Stomach (tissue), 9 donors: ENCODE results near the gene SLC37A1. TPM values are rescaled to one million over a fixed set of nuclear protein-coding genes. Genes with fewer than 3 reads are reported as not detected.
A peak's percentile ranks its signal among the peaks of the same experiment; 100 is the strongest.

ENCODE experiments used
- DNase-seq, 2 donors: peaks; one replicate each; pipeline versions ENCODE4 v3.0.0 to v3.0.0-alpha.2; 2013 to 2019
- H3K27ac ChIP-seq, 5 donors: fragments of 200-600 bp in 4 of 5; sonication (generic) in 4 of 5; one replicate each; pipeline ENCODE4 v1.5.1; 2013 to 2019; ENCODE audit warnings: mild to moderate bottlenecking in 1 of 5, moderate library complexity in 1 of 5
- H3K27me3 ChIP-seq, 3 donors: fragments of 200-600 bp; sonication (generic); one replicate each; pipeline ENCODE4 v1.5.1; 2017 to 2019; ENCODE audit warnings: mixed run types in 1 of 3
- H3K36me3 ChIP-seq, 4 donors: fragments of 200-600 bp; sonication (generic); 1 replicate in 3 of 4; 2 replicates in 1 of 4; pipeline ENCODE4 v1.5.1; 2016 to 2019
- H3K4me1 ChIP-seq, 4 donors: fragments of 200-600 bp; sonication (generic); one replicate each; pipeline ENCODE4 v1.5.1; 2016 to 2019
- H3K4me3 ChIP-seq, 4 donors: fragments of 200-600 bp; sonication (generic) in 3 of 4; one replicate each; pipeline ENCODE4 v1.5.1; 2016 to 2019; ENCODE audit warnings: mild to moderate bottlenecking in 1 of 4
- H3K9me3 ChIP-seq, 4 donors: fragments of 200-600 bp; sonication (generic); one replicate each; pipeline ENCODE4 v1.5.1; 2016 to 2019
- CTCF ChIP-seq, 7 experiments: fragments of 450-650 bp in 4 of 7; fragments of 200-600 bp in 3 of 7; sonication (generic) in 3 of 7; IDR thresholded peaks; one replicate each; pipeline ENCODE4 v1.5.1; 2016 to 2019; ENCODE audit warnings: antibody characterized with exemption in 7 of 7, control low read depth in 2 of 7, mild to moderate bottlenecking in 1 of 7
- EP300 ChIP-seq: sonication (generic); formaldehyde crosslinking; IDR thresholded peaks from one replicate; pipeline ENCODE4 v1.6.1; 2017; ENCODE audit warnings: antibody characterized with exemption
- POLR2A ChIP-seq, 4 donors: fragments of 450-650 bp; IDR thresholded peaks; one replicate each; pipeline ENCODE4 v1.6.1; 2016; ENCODE audit warnings: antibody characterized with exemption in 4 of 4, control low read depth in 2 of 4, mild to moderate bottlenecking in 1 of 4, moderate library complexity in 1 of 4
- POLR2AphosphoS5 ChIP-seq, 3 donors: sonication (generic); formaldehyde crosslinking; IDR thresholded peaks; one replicate each; pipeline ENCODE4 v1.6.1; 2016; ENCODE audit warnings: antibody characterized with exemption in 3 of 3
- WGBS, 5 donors: extraction: QIAGEN DNeasy Blood & Tissue Kit in 3 of 5; methylation state at CpG; one replicate each; pipeline versions ENCODE4 v1.1.5 to v1.1.7; 2013 to 2018; 5-methylcytosine and 5-hydroxymethylcytosine counted together
- intact Hi-C: fragments of 100-400 bp; cut with DNase I; formaldehyde crosslinking; loops from one replicate; pipeline ENCODE4 v1.15.1; 2023; ENCODE audit warnings: low total_unique reads
- polyA plus RNA-seq, 3 donors: library from polyadenylated mRNA; stranded (reverse); fragments of 200-250 nt; gene quantifications; one replicate each; pipeline ENCODE4 v1.2.3, GENCODE V29; 2013
- total RNA-seq, 5 donors: library from RNA; depleted of rRNA; stranded (reverse); fragments of >200 nt; gene quantifications; one replicate each; pipeline versions ENCODE4 v1.1.0 to v1.2.3, GENCODE V29; 2014 to 2016
- donor health status: healthy with polysubstance abuse.
- donor health status: Bipolar disorder and iron deficiency.
- donor health status: healthy.

Gene SLC37A1
- total and polyA plus RNA-seq, 8 donors, result 9.8 to 72.9 (median 18.1) TPM

GRCh38 chr21:42514883-42515228 lies 1.2 kb downstream of the SLC37A1 start:
- Histone ChIP-seq H3K4me1 (peaks cover 17 to 62% (median 38%) of the 10 kb centered on the region in 4 donors), H3K9me3 (no peaks in the 10 kb centered on the region), H3K27me3 (no peaks in the 10 kb centered on the region), H3K4me3 (peak overlapping the region; percentile 85 to 93 (median 90)), H3K36me3 (peaks cover 0 to 25% (median 20%) of the 10 kb centered on the region in 4 donors), H3K27ac (peak overlapping the region; percentile 86 to 94 (median 90))
- WGBS, 5 donors, result 12 to 22% (median 14%) methylated on average over 5 of the region's 5 CpGs
- TF ChIP-seq CTCF (IDR thresholded peaks at IDR 0.05), result no peak
- TF ChIP-seq EP300, result no peak
- TF ChIP-seq POLR2AphosphoS5 (IDR thresholded peaks at IDR 0.05), result no peak
- no peak for TF ChIP-seq POLR2A (IDR thresholded peaks at IDR 0.05)
- DNase-seq, result no peak
- intact Hi-C loops, result no loop called here

- 56 to 75% (median 69%) methylated on average over 12 of the region's 12 CpGs for WGBS, 5 donors
- intact Hi-C loops, result no loop called here
- H3K4me3 ChIP-seq, result peak overlapping the region in 3 of 4 donors; percentile 89 to 93 (median 92)
Observed at GRCh38 chr21:42515708-42516502, 2.3 kb downstream of the SLC37A1 start.

GRCh38 chr21:42518215-42518614 lies 4.6 kb downstream of the SLC37A1 start:
- no peaks in the 10 kb centered on the region for H3K27me3 ChIP-seq
- peaks cover 5 to 58% (median 42%) of the 10 kb centered on the region in 4 donors for H3K36me3 ChIP-seq
- DNase-seq, result no peak
- H3K9me3 ChIP-seq, result no peaks in the 10 kb centered on the region
- H3K27ac ChIP-seq, result no peak overlapping the region
- peaks cover 24 to 92% (median 45%) of the 10 kb centered on the region in 4 donors for H3K4me1 ChIP-seq
- peak overlapping the region in 1 of 4 donors; percentile 9 for H3K4me3 ChIP-seq
- intact Hi-C loops, result no loop called here
- TF ChIP-seq POLR2AphosphoS5 (IDR thresholded peaks at IDR 0.05) (no peak), CTCF (IDR thresholded peaks at IDR 0.05) (no peak), EP300 (no peak)
- WGBS, 5 donors, result 66 to 81% (median 68%) methylated on average over 11 of the region's 11 CpGs

More at GRCh38 chr21:42515708-42516502, 2.3 kb downstream of the SLC37A1 start:
- TF ChIP-seq POLR2AphosphoS5 (IDR thresholded peaks at IDR 0.05), result no peak
- TF ChIP-seq EP300, result no peak
- TF ChIP-seq POLR2A (IDR thresholded peaks at IDR 0.05), result no peak
- TF ChIP-seq CTCF (IDR thresholded peaks at IDR 0.05), result no peak
- Histone ChIP-seq H3K4me1 (peaks cover 17 to 73% (median 40%) of the 10 kb centered on the region in 4 donors), H3K27ac (peak overlapping the region in 3 of 5 donors; percentile 38 to 93 (median 86)), H3K9me3 (no peaks in the 10 kb centered on the region), H3K36me3 (peaks cover 0 to 35% (median 30%) of the 10 kb centered on the region in 4 donors), H3K27me3 (no peaks in the 10 kb centered on the region)
- peak in 1 of 2 donors; percentile 78 for DNase-seq

- peaks cover 8 to 60% (median 44%) of the 10 kb centered on the region in 4 donors for H3K36me3 ChIP-seq
- intact Hi-C loops, result no loop called here
- H3K9me3 ChIP-seq, result no peaks in the 10 kb centered on the region
- H3K27ac ChIP-seq, result no peak overlapping the region
- DNase-seq, result no peak
- WGBS, 5 donors, result 82 to 93% (median 87%) methylated on average over 6 to 7 of the region's 7 CpGs
- no peak for TF ChIP-seq EP300
- TF ChIP-seq CTCF (IDR thresholded peaks at IDR 0.05), result no peak
- no peak for TF ChIP-seq POLR2A (IDR thresholded peaks at IDR 0.05)
- no peak for TF ChIP-seq POLR2AphosphoS5 (IDR thresholded peaks at IDR 0.05)
- no peaks in the 10 kb centered on the region for H3K27me3 ChIP-seq
- H3K4me1 ChIP-seq, result peaks cover 28 to 94% (median 46%) of the 10 kb centered on the region in 4 donors
- no peak overlapping the region for H3K4me3 ChIP-seq
Observed at GRCh38 chr21:42518626-42519025, 5.0 kb downstream of the SLC37A1 start.
